Putamen (tissue), 1 donor: Measurements from ENCODE around the gene ZBTB48.
A peak's percentile ranks its signal among the peaks of the same experiment; 100 is the strongest.
"Not testable (repeated sequence)": the region's sequence is repeated elsewhere in the genome, so short reads cannot be mapped to it uniquely, and the experiment has no call there.

Experiments
- DNase-seq: peaks from one replicate; pipeline ENCODE4 v3.0.0-alpha.2; 2016; ENCODE audit warnings: low spot score

ZBTB48 gene

DNA sequence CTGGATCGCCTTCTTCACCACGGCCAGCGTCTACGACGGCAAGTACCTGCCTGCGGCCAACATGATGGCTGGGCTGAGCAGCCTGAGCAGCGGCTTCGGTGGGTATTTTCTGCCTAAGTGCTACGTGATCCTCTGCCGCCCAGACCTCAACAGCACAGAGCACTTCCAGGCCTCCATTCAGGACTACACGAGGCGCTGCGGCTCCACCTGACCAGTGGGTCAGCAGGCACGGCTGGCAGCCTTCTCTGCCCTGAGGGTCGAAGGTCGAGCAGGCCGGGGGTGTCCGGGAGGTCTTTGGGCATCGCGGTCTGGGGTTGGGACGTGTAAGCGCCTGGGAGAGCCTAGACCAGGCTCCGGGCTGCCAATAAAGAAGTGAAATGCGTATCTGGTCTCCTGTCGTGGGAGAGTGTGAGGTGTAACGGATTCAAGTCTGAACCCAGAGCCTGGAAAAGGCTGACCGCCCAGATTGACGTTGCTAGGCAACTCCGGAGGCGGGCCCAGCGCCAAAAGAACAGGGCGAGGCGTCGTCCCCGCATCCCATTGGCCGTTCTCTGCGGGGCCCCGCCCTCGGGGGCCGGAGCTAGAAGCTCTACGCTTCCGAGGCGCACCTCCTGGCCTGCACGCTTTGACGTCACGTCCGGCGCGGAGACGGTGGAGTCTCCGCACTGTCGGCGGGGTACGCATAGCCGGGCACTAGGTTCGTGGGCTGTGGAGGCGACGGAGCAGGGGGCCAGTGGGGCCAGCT is at the start of gene ZBTB48:
Gene ZBTB48 (plus strand): TSS at position 621 of the 745 bp plus-strand sequence. CDS start 616 bp downstream, outside the sequence.
- peak; percentile 98 for DNase-seq

DNA sequence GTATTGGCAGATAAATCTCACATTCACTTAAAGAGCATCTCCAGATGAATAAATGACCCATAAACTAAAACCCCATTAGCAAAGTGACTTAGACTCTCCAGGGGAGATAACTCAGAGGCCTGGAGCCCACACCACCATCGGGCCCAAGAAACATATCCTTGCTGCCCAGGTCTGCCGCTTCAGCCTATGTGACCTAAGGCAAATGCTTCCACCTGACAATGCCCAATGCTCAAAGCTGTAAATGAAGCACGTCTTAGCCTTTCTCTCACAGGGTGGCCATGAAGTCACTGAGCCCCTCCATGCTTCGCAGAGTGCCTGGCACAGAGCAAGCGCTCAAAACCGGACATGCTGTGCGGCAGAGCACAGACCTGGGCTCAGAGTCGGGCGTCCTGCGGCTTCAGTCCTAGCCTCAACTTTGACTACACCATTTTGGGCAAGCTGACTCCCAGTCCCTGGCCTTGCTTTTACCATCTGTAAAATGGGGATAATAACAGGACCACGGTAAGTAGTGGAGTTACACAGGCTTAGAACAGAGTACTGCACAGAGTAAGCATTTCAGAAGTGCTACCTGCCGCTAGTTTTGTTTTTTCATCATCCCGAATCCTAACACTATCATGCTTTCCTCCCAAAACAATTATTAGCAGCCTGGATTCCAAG is 49.2 kb upstream of the ZBTB48 start:
- DNase-seq: no peak

DNA sequence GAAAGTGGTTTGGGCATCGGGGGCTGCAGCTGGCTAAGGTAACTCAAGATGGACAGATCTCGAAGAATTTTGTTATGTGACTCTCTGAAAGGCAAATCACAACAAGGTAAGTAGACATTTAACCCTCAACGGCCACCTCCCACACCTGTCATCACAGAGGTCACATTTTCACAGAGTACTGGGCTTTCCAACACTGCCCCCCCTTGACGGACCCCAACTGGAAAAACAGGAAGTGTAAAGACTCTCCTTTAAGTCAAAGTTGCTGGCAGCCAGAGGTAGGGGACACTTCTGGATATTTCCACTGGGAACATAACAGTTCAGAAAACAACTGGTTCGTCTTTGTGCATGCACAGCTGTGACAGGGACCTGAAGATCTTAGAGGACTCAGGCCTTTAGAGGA is 47.8 kb upstream of the ZBTB48 start:
- no peak for DNase-seq

DNA sequence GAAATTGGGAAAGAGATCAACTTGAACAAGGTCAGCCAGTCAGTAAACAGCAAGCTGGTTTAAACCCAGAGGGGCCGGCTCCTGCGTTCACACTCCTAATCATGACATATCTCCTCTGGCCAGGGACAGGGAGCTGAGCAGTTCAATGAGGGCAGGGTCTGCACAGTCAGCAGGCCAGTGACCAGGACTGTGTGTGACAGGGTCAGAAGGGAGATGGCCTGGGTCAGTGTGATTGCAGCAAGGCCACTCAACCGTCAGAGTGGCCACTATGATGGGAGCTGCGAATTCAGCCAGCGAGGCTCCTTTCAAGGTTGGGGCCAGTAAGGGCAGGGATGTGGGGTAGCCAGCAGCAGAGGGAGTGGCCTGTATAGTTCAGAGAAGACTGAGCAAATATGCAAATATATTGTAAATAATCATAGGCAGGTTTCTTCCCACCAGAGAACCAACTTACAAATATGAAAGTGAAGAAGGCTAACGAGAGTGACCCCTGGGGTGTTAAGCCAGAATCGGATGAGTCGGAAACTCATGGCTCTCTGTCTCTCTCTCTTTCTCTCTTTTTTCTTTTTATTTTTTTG is 45.5 kb upstream of the ZBTB48 start:
- no peak for DNase-seq

- DNase-seq: no peak
Observed at GRCh38 chr1:6535214-6535613, 44.6 kb upstream of the ZBTB48 start.

DNA sequence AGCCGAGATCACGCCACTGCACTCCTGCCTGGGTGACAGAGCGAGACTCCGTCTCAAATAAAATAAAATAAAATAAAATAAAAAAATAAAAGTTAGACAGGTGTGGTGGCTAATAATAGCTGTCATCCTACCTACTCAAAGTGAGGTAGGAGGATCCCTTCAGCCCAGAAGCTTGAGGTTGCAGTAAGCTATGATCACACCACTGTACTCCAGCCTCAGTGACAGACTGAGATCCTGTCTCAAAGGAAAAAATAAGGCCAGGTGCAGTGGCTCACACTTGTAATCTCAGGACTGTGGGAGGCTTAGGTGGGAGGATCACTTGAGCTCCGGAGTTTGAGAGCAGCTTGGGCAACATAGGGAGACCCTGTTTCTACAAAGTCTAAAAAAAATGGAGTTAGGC is 43.5 kb upstream of the ZBTB48 start:
- peak; percentile 37 for DNase-seq

- no peak for DNase-seq
Observed at GRCh38 chr1:6538956-6539355, 40.8 kb upstream of the ZBTB48 start.

GRCh38 chr1:6544831-6545230 is 35.0 kb upstream of the ZBTB48 start:
- no peak for DNase-seq

GRCh38 chr1:6545276-6546112 is 34.3 kb upstream of the ZBTB48 start:
- DNase-seq: no peak

- DNase-seq: no peak
Observed at GRCh38 chr1:6546326-6546725, 33.5 kb upstream of the ZBTB48 start.

- no peak for DNase-seq
Observed at GRCh38 chr1:6547301-6547700, 32.5 kb upstream of the ZBTB48 start.

- peak; percentile 89 for DNase-seq
Observed at GRCh38 chr1:6554031-6554906, 25.5 kb upstream of the ZBTB48 start, which contains the start of gene NOL9. TSS of gene NOL9 (minus strand) at chr1:6554513. CDS start at chr1:6554502, 11 bp downstream.

DNA sequence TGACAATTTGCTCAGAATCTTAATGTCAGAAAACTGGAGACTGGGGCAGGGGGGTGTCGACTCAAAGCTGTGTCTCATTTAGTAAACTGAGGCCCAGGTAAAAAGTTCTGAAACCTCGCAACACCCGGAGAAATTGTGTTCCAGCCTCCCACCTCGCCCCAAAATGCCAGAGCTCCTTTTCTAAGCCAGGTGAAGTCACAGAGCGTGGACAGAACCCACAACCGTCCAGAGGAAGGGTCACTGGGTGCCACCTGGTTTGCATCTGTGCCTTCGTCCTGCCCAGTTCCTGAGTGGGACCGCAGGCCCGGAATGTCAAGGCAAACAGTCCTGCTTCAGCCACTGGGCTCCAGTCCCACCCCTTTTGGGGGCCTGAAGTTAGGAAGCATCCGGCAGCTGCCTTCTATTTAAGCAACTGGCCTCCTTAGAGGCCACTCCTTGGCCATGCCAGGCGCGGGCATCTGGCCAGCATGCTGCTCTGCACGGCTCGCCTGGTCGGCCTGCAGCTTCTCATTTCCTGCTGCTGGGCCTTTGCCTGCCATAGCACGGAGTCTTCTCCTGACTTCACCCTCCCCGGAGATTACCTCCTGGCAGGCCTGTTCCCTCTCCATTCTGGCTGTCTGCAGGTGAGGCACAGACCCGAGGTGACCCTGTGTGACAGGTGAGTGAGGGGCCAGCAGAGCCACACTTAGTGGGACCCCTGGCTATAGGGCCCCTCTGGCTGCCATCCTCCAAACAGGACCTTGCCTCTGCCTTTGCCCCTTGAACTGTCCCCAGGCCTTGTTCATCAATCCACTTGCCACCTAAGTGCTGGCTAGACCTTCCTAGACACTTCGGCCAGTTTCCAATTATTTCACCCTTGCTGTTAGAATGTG is 24.7 kb upstream of the ZBTB48 start, which contains the start of gene TAS1R1:
Gene TAS1R1 (plus strand): TSS at position 401 of the 872 bp plus-strand sequence. CDS start 67 bp downstream, at position 468.
- peak; percentile 20 for DNase-seq

DNA sequence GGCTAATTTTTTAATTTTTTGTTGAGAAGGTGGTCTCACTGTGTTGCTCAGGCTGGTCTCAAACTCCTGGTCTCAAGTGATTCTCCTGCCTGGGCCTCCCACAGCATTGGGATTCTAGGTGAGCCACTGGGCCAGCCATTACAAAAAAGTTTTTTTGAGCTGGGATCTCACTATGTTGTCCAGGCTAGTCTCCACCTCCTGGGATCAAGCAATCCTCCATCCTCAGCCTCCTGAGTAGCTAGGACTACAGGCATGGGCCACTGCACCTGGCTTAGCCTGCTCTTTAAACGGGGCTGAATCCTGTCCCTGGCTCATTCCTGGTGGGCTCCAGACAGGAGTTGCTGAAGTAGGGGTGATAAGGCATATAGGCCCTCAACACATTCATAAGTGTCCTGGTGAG is 22.2 kb upstream of the ZBTB48 start:
- DNase-seq: no peak

DNA sequence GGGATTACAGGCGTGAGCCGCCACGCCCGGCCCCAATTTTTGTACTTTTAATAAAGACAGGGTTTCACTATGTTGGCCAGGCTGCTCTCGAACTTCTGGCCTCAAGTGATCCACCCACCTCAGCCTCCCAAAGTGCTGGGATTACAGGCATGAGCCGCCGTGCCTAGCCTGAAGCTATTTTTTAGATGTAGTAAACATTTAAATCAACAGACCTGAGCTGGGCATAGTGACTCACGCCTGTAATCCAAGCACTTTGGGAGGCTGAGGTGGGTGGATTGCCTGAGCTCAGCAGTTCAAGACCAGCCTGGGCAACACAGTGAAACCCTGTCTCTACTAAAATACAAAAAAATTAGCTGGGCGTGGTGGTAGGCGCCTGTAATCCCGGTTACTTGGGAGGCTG is 20.6 kb upstream of the ZBTB48 start:
- not testable (repeated sequence) for DNase-seq

GRCh38 chr1:6560267-6560666 is 19.5 kb upstream of the ZBTB48 start:
- DNase-seq: no peak

DNA sequence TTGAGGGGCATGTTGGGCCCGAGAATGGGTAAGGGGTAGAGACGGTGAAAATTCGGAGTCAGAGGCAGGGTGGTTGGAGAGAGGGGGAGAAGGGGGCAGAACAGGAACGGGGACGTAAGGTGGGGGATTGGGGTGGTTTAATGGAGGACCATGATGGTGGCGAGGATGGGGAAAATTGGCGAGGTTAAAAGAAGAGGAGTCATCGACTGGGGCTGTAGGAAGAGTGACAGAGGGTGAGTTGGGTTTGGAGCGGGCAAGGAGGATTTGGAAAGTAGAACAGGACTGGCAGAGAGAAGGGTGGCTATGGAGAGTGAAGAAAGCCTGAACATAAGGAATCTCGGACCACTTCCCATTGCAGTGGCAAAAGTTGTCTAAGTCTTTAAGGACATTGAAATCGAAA is 10.8 kb upstream of the ZBTB48 start:
- no peak for DNase-seq

- no peak for DNase-seq
Observed at GRCh38 chr1:6570100-6570499, 9.7 kb upstream of the ZBTB48 start.

DNA sequence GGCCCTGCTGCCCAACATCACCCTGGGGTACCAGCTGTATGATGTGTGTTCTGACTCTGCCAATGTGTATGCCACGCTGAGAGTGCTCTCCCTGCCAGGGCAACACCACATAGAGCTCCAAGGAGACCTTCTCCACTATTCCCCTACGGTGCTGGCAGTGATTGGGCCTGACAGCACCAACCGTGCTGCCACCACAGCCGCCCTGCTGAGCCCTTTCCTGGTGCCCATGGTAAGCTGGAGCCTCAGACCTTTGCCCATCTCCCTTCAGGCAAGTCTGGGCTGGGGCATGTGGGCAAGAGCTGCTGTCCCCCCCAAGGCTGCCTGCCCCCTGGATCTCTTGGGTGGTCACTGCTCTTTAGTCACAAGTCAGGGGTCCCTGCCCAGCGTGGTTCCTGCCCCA is 8.8 kb upstream of the ZBTB48 start:
- DNase-seq: no peak
